Mucosa of stomach (tissue), 1 donor: ENCODE data around the gene CD84.

Source experiments
- H3K27me3 ChIP-seq: one replicate; pipeline ENCODE4 v1.7.0; 2013; ENCODE audit warnings: mild to moderate bottlenecking, low read length; ENCODE audit not compliant: control insufficient read depth, insufficient read depth
- H3K36me3 ChIP-seq: one replicate; pipeline ENCODE4 v1.7.0; 2013; ENCODE audit warnings: low read length; ENCODE audit not compliant: control insufficient read depth, insufficient read depth
- H3K4me1 ChIP-seq: one replicate; pipeline ENCODE4 v1.7.0; 2013; ENCODE audit warnings: mild to moderate bottlenecking, low read length; ENCODE audit not compliant: control insufficient read depth, insufficient read depth
- H3K4me3 ChIP-seq: one replicate; pipeline ENCODE4 v1.7.0; 2013; ENCODE audit warnings: low read length
- H3K9ac ChIP-seq: one replicate; pipeline ENCODE4 v1.7.0; 2013; ENCODE audit warnings: mild to moderate bottlenecking, low read length, moderate library complexity
- H3K9me3 ChIP-seq: one replicate; pipeline ENCODE4 v1.7.0; 2013; ENCODE audit warnings: mild to moderate bottlenecking, low read length, moderate library complexity; ENCODE audit not compliant: control insufficient read depth
- donor health status: Pancreatic carcinoma.

The CD84 gene

GRCh38 chr1:160621633-160622413 lies 42.5 kb upstream of the CD84 start:
- Histone ChIP-seq H3K27me3 (no peaks in the 10 kb centered on the region), H3K4me3 (no peak overlapping the region), H3K9ac (no peak overlapping the region), H3K36me3 (no peaks in the 10 kb centered on the region), H3K4me1 (peaks cover under 1% of the 10 kb centered on the region), H3K9me3 (no peaks in the 10 kb centered on the region)

DNA sequence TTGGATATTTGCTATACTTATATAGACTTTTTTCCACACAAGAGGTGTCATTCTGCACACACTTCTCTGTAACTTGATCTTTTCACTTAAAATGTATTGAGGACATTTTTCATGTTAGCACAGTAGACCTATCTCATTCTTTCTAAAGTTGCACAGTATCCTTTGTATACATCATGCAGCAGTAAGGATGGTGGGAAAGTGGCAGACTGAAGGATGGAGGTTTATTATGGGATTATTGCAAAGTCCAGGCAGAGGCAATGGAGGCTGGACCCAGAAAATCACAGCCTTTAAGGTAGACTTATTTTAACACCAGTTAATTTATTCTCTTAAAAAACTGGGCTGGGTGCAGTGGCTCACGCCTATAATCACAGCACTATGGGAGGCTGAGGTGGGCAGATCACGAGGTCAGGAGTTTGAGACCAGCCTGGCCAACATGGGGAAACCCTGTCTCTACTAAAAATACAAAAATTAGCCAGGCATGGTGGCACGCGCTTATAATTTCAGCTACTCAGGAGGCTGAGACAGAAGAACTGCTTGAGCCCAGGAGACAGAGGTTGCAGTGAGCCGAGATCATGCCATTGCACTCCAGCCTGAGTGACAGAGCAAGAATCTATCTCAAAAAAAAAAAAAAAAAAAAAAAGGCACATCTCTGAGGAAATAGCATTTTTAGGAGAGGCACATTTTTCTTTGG lies 41.8 kb upstream of the CD84 start:
- Histone ChIP-seq H3K36me3 (no peaks in the 10 kb centered on the region), H3K9me3 (no peaks in the 10 kb centered on the region), H3K9ac (no peak overlapping the region), H3K27me3 (no peaks in the 10 kb centered on the region), H3K4me3 (no peak overlapping the region), H3K4me1 (no peaks in the 10 kb centered on the region)

DNA sequence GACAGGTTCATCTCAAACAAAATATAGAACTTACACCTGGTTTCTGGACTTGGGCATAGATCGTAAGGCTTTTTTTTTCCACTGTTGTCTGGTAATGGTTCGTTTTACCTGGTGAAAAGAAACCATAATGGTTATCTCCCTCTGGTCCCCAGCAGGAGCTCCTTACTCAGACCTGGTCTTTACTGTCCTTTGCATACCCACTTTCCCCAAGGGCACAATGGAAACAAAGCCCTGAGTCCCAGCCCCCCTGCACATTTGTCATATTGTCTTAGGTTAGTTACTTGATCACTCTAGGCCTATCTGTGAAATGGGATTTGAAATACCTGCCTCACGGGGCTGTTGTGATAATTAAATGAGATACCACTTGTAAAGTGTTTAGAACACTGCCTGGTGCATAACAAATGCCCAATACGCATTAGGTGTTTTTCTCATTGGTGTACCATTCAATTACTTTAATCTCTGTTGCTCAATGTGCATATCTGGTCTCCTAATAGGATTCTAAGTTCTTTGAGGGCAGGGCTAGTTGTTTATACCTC lies 40.5 kb upstream of the CD84 start:
- Histone ChIP-seq H3K9ac (no peak overlapping the region), H3K4me3 (no peak overlapping the region), H3K4me1 (no peaks in the 10 kb centered on the region), H3K9me3 (no peaks in the 10 kb centered on the region), H3K27me3 (no peaks in the 10 kb centered on the region), H3K36me3 (no peaks in the 10 kb centered on the region)

DNA sequence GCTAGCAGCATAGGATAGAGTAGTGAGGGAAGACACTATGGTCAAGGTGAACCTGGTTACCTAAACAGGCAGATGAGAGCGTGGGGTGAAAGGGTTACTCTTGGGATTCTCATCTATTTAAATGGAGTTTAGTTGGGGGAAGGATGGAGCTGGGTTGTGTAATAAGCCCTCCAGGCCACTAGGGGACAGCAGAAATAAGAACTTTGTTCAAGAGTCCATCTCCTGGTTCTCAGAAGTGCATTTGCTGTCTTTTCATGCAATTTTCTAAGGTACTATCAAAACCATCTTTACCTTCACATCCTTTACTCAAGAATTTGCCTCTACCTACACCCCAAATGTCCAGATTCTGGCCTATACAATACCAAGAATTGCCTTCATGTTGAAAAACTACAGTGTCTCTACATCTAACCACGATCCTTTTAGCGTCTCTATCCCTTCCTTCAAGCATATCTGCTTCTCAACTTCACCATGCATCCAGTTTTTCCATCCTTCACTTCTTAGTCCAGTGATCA lies 39.5 kb upstream of the CD84 start:
- Histone ChIP-seq H3K9me3 (no peaks in the 10 kb centered on the region), H3K4me3 (no peak overlapping the region), H3K36me3 (no peaks in the 10 kb centered on the region), H3K27me3 (no peaks in the 10 kb centered on the region), H3K4me1 (no peaks in the 10 kb centered on the region), H3K9ac (no peak overlapping the region)

DNA sequence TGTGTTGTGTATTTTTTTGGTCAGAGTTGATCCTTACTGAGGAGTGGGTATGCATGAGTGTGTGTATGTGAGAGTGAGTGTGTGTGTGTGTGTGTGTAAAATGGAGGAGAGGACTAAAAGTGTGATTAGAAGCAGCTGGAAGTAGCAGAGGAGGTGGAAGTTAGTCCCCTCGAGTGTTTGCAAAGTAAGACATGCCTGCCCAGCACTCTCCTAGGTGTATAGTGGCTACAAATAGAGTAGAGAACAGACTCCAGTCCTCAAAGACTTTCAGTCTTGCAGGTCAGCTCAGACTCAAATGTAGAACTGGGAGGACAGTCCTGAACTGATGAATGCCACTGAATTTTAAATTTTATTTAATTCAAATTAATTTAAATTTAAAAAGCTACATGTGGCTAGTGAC lies 39.0 kb upstream of the CD84 start:
- H3K27me3 ChIP-seq, result no peaks in the 10 kb centered on the region
- no peaks in the 10 kb centered on the region for H3K9me3 ChIP-seq
- no peak overlapping the region for H3K9ac ChIP-seq
- no peaks in the 10 kb centered on the region for H3K36me3 ChIP-seq
- no peak overlapping the region for H3K4me3 ChIP-seq
- no peaks in the 10 kb centered on the region for H3K4me1 ChIP-seq

- no peaks in the 10 kb centered on the region for H3K36me3 ChIP-seq
Measured at GRCh38 chr1:160615660-160616059, 36.4 kb upstream of the CD84 start.

GRCh38 chr1:160614410-160614809 lies 35.1 kb upstream of the CD84 start:
- Histone ChIP-seq H3K27me3 (no peaks in the 10 kb centered on the region), H3K36me3 (no peaks in the 10 kb centered on the region), H3K9me3 (no peaks in the 10 kb centered on the region), H3K4me3 (no peak overlapping the region), H3K4me1 (no peaks in the 10 kb centered on the region), H3K9ac (no peak overlapping the region)

More at GRCh38 chr1:160615660-160616059, 36.4 kb upstream of the CD84 start:
- no peak overlapping the region for H3K9ac ChIP-seq
- no peaks in the 10 kb centered on the region for H3K9me3 ChIP-seq
- H3K4me3 ChIP-seq, result no peak overlapping the region
- no peaks in the 10 kb centered on the region for H3K4me1 ChIP-seq
- no peaks in the 10 kb centered on the region for H3K27me3 ChIP-seq

GRCh38 chr1:160612613-160613218 lies 33.4 kb upstream of the CD84 start:
- Histone ChIP-seq H3K36me3 (no peaks in the 10 kb centered on the region), H3K27me3 (no peaks in the 10 kb centered on the region), H3K9me3 (no peaks in the 10 kb centered on the region), H3K4me3 (no peak overlapping the region), H3K4me1 (no peaks in the 10 kb centered on the region), H3K9ac (no peak overlapping the region)

GRCh38 chr1:160610569-160611242 lies 31.4 kb upstream of the CD84 start:
- H3K9me3 ChIP-seq, result no peaks in the 10 kb centered on the region
- no peaks in the 10 kb centered on the region for H3K36me3 ChIP-seq
- H3K9ac ChIP-seq, result no peak overlapping the region
- no peaks in the 10 kb centered on the region for H3K27me3 ChIP-seq
- no peak overlapping the region for H3K4me3 ChIP-seq
- peaks cover 4% of the 10 kb centered on the region for H3K4me1 ChIP-seq

- peaks cover 4% of the 10 kb centered on the region for H3K4me1 ChIP-seq
- H3K9ac ChIP-seq, result no peak overlapping the region
- H3K4me3 ChIP-seq, result no peak overlapping the region
- no peaks in the 10 kb centered on the region for H3K27me3 ChIP-seq
- no peaks in the 10 kb centered on the region for H3K9me3 ChIP-seq
- no peaks in the 10 kb centered on the region for H3K36me3 ChIP-seq
Measured at GRCh38 chr1:160608941-160609340, 29.6 kb upstream of the CD84 start.

DNA sequence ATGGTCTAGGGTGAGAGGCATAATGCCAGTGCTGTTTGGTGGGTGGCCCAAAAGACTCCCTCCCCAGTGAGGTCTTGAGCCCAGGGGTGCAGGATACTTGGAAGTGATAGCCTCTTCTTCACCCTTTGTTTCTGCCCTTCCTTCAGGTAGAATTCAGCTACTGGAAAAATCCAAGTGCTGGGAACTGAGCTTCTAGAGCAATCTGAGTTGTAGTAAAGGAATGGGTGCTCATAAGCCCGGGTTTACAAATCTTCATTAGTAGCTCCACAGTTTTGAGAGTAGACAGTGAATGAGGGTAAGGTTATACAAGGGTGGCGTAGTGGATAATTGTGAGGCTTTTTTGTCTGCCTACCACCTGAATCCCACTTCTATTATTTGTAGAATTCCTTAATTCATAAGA lies 29.2 kb upstream of the CD84 start:
- H3K9ac ChIP-seq, result no peak overlapping the region
- peaks cover 4% of the 10 kb centered on the region for H3K4me1 ChIP-seq
- no peaks in the 10 kb centered on the region for H3K9me3 ChIP-seq
- no peaks in the 10 kb centered on the region for H3K27me3 ChIP-seq
- H3K4me3 ChIP-seq, result no peak overlapping the region
- no peaks in the 10 kb centered on the region for H3K36me3 ChIP-seq
